Neural cell (in vitro differentiated cells): ENCODE results near the gene IFIT1B.

ENCODE experiments used
- EP300 ChIP-seq: fragments of 450-650 bp; conservative IDR thresholded peaks from 2 replicates; pipeline ENCODE4 v1.6.1; 2014; ENCODE audit warnings: antibody characterized with exemption, mild to moderate bottlenecking, moderate library complexity; ENCODE audit not compliant: poor library complexity, severe bottlenecking
- EZH2 ChIP-seq: fragments of 200-600, 300-800 bp; shearing (Covaris generic), sonication (generic); IDR thresholded peaks from 2 replicates; pipeline ENCODE4 v1.6.1; 2014; ENCODE audit warnings: antibody characterized with exemption, low read length, borderline replicate concordance, mild to moderate bottlenecking; ENCODE audit not compliant: insufficient read depth, poor library complexity, severe bottlenecking
- MXI1 ChIP-seq: fragments of 450-650 bp; conservative IDR thresholded peaks from 2 replicates; pipeline ENCODE4 v1.6.1; 2014; ENCODE audit warnings: antibody characterized with exemption, mild to moderate bottlenecking; ENCODE audit not compliant: poor library complexity, severe bottlenecking
- POLR2AphosphoS5 ChIP-seq: IDR thresholded peaks from 2 replicates; pipeline ENCODE4 v1.6.1; 2012
- RAD21 ChIP-seq: fragments of 450-650 bp; conservative IDR thresholded peaks from 2 replicates; pipeline ENCODE4 v1.6.1; 2014; ENCODE audit warnings: antibody characterized with exemption, mild to moderate bottlenecking, moderate library complexity
- TF ChIP-seq, protein P1 (sequence below): fragments of 450-650 bp; IDR thresholded peaks from 2 replicates; pipeline ENCODE4 v1.5.1; 2014; ENCODE audit warnings: antibody characterized with exemption, mild to moderate bottlenecking, moderate library complexity; ENCODE audit not compliant: poor library complexity, severe bottlenecking

DNA sequence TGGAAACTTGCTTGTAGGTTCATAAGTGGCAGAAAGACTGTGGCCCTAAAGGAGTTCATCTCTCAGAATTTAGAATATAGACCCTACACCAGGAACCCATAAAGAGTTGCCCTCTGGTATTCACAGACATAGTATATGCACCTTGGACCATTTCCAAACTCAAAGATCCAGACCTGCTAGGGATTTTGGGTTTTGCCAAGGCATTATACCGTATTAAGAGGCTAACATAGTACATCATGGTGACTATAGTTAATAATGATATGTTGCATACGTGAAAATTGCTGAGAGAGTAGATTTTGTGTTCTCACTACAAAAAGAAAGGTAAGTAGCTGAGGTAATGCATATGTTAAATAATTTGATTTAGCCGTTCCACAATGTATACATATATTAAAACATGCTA is 36.2 kb upstream of the IFIT1B start:
- TF ChIP-seq, protein P1, sequence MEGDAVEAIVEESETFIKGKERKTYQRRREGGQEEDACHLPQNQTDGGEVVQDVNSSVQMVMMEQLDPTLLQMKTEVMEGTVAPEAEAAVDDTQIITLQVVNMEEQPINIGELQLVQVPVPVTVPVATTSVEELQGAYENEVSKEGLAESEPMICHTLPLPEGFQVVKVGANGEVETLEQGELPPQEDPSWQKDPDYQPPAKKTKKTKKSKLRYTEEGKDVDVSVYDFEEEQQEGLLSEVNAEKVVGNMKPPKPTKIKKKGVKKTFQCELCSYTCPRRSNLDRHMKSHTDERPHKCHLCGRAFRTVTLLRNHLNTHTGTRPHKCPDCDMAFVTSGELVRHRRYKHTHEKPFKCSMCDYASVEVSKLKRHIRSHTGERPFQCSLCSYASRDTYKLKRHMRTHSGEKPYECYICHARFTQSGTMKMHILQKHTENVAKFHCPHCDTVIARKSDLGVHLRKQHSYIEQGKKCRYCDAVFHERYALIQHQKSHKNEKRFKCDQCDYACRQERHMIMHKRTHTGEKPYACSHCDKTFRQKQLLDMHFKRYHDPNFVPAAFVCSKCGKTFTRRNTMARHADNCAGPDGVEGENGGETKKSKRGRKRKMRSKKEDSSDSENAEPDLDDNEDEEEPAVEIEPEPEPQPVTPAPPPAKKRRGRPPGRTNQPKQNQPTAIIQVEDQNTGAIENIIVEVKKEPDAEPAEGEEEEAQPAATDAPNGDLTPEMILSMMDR = no peak
- TF ChIP-seq MXI1 = no peak
- no peak for TF ChIP-seq RAD21
- no peak for TF ChIP-seq EP300
- no peak for TF ChIP-seq EZH2
- TF ChIP-seq POLR2AphosphoS5 = no peak
